A549 (cell line): ENCODE measurements around the gene DNAH8. TPM values are rescaled to one million over a fixed set of nuclear protein-coding genes. Genes with fewer than 3 reads are reported as not detected.

Source experiments
- ATAC-seq, 2 experiments: fragments of 200-7000 bp in 1 of 2; fragments of >200 bp in 1 of 2; cut with Nextera tagmentation in 1 of 2; cut with Tn5 transposase in 1 of 2; 3 replicates each; pipeline versions ENCODE4 v1.8.0 to v1.9.1; 2018 to 2020; ENCODE audit warnings: mild to moderate bottlenecking in 1 of 2, moderate library complexity in 1 of 2
- CTCF ChIA-PET: fragments of 300-600 bp; sonication (Branson Sonifier 250); formaldehyde crosslinking; extraction: SDS; loops from one replicate; lab custom pipeline; 2021; ENCODE audit warnings: antibody characterized with exemption, inconsistent platforms; lab: Yijun Ruan, JAX
- POLR2A ChIA-PET: fragments of 350-600 bp; formaldehyde crosslinking; extraction: SDS; loops from one replicate; lab custom pipeline; 2021; ENCODE audit warnings: antibody characterized with exemption, inconsistent platforms; lab: Yijun Ruan, JAX
- DNase-seq, 2 experiments: peaks; one replicate each; pipeline versions ENCODE4 v3.0.0 to v3.0.0-alpha.2; 2011 to 2016; ENCODE audit warnings: low read depth in 1 of 2, low spot score in 1 of 2
- FAIRE-seq: peaks from 2 replicates; lab custom pipeline; 2011; peaks lifted over from hg19 to GRCh38; lab: Jason Lieb, UNC
- H3K27ac ChIP-seq, 2 experiments: fragments of >200 bp; sonication (Bioruptor Twin); formaldehyde crosslinking; 3 replicates each; pipeline ENCODE4 v1.5.1; 2016 to 2017
- H3K4me1 ChIP-seq: fragments of >200 bp; sonication (Bioruptor Twin); formaldehyde crosslinking; 3 replicates; pipeline ENCODE4 v1.6.1; 2016
- H3K4me2 ChIP-seq: fragments of >200 bp; sonication (Bioruptor Twin); formaldehyde crosslinking; 3 replicates; pipeline ENCODE4 v1.6.1; 2016
- H3K4me3 ChIP-seq: fragments of >200 bp; sonication (Bioruptor Twin); formaldehyde crosslinking; 3 replicates; pipeline ENCODE4 v1.5.1; 2016
- H3K9me3 ChIP-seq: fragments of >200 bp; sonication (Bioruptor Twin); formaldehyde crosslinking; 3 replicates; pipeline ENCODE4 v1.6.1; 2016
- ATOH8 ChIP-seq: fragments of 250-450 bp; sonication (Bioruptor Pico); IDR thresholded peaks from 2 replicates; pipeline ENCODE4 v1.5.0; 2020; ENCODE audit warnings: low read depth, mild to moderate bottlenecking, moderate library complexity
- BCL3 ChIP-seq: fragments of >200 bp; sonication (Bioruptor Twin); formaldehyde crosslinking; IDR thresholded peaks from 3 replicates; pipeline ENCODE4 v1.6.1; 2016
- BHLHE40 ChIP-seq: IDR thresholded peaks from 2 replicates; pipeline ENCODE4 v1.6.1; 2012; ENCODE audit warnings: low read depth, low read length, inconsistent platforms
- CBX8 ChIP-seq: fragments of 200-600 bp; sonication (generic); IDR thresholded peaks from 2 replicates; pipeline ENCODE4 v1.6.1; 2016
- CHD2 ChIP-seq: fragments of 150-350 bp; IDR thresholded peaks from 2 replicates; pipeline ENCODE4 v1.6.1; 2014; ENCODE audit warnings: low read length; ENCODE audit not compliant: partially characterized antibody
- CTCF ChIP-seq: fragments of >200 bp; sonication (Bioruptor Twin); formaldehyde crosslinking; IDR thresholded peaks from 3 replicates; pipeline ENCODE4 v1.5.1; 2016
- EHF ChIP-seq: fragments of 250-450 bp; sonication (Bioruptor Pico); IDR thresholded peaks from 2 replicates; pipeline ENCODE4 v1.5.0; 2020; ENCODE audit warnings: mild to moderate bottlenecking
- ESRRA ChIP-seq: fragments of 150-350 bp; IDR thresholded peaks from 2 replicates; pipeline ENCODE4 v1.6.1; 2014; ENCODE audit warnings: mild to moderate bottlenecking, low read length, borderline replicate concordance
- HOXB5 ChIP-seq: fragments of 250-450 bp; sonication (Bioruptor Pico); IDR thresholded peaks from 2 replicates; pipeline ENCODE4 v1.5.0; 2020; ENCODE audit warnings: mild to moderate bottlenecking, moderate library complexity
- JUNB ChIP-seq: fragments of >200 bp; sonication (Bioruptor Twin); formaldehyde crosslinking; IDR thresholded peaks from 2 replicates; pipeline ENCODE4 v1.6.1; 2016
- KDM5A ChIP-seq: fragments of 200-600 bp; sonication (generic); IDR thresholded peaks from 2 replicates; pipeline ENCODE4 v1.6.1; 2016; ENCODE audit warnings: antibody characterized with exemption, mild to moderate bottlenecking
- MAFK ChIP-seq: fragments of 450-650 bp; IDR thresholded peaks from 2 replicates; pipeline ENCODE4 v1.6.1; 2014; ENCODE audit not compliant: partially characterized antibody
- MYC ChIP-seq: IDR thresholded peaks from 2 replicates; pipeline ENCODE4 v1.6.1; 2012; ENCODE audit warnings: mild to moderate bottlenecking, inconsistent platforms, low read length, improper control_type of control experiment, borderline replicate concordance
- NPAS2 ChIP-seq: fragments of 250-450 bp; sonication (Bioruptor Pico); IDR thresholded peaks from 2 replicates; pipeline ENCODE4 v1.8.0; 2022; ENCODE audit warnings: mild to moderate bottlenecking, moderate library complexity, borderline replicate concordance
- POLR2A ChIP-seq: IDR thresholded peaks from 2 replicates; pipeline ENCODE4 v1.6.1; 2012; ENCODE audit warnings: mild to moderate bottlenecking, low read length
- RAD21 ChIP-seq, 2 experiments: fragments of >200 bp in 1 of 2; sonication (Bioruptor Twin) in 1 of 2; formaldehyde crosslinking in 1 of 2; IDR thresholded peaks in 1 of 2; conservative IDR thresholded peaks in 1 of 2; 2 replicates in 1 of 2; 3 replicates in 1 of 2; pipeline ENCODE4 v1.6.1; 2012 to 2018; ENCODE audit warnings: inconsistent platforms in 1 of 2
- RARB ChIP-seq: fragments of 250-450 bp; sonication (Bioruptor Pico); IDR thresholded peaks from 2 replicates; pipeline ENCODE4 v1.8.0; 2021; ENCODE audit warnings: mild to moderate bottlenecking, moderate library complexity
- RCOR1 ChIP-seq: fragments of 150-350 bp; IDR thresholded peaks from 2 replicates; pipeline ENCODE4 v1.6.1; 2014; ENCODE audit warnings: antibody characterized with exemption, low read length, low read depth
- REST ChIP-seq: fragments of 200-600 bp; sonication (generic); IDR thresholded peaks from 2 replicates; pipeline ENCODE4 v1.6.1; 2016; ENCODE audit warnings: antibody characterized with exemption, mild to moderate bottlenecking, moderate library complexity
- SMC3 ChIP-seq: fragments of >200 bp; sonication (Bioruptor Twin); formaldehyde crosslinking; IDR thresholded peaks from 3 replicates; pipeline ENCODE4 v1.6.1; 2018; ENCODE audit warnings: inconsistent platforms
- TP53 ChIP-seq: fragments of 250-450 bp; sonication (Bioruptor Pico); IDR thresholded peaks from 2 replicates; pipeline ENCODE4 v1.5.0; 2021; ENCODE audit warnings: mild to moderate bottlenecking, moderate library complexity
- ZSCAN20 ChIP-seq: fragments of 250-450 bp; sonication (Bioruptor Pico); IDR thresholded peaks from 2 replicates; pipeline ENCODE4 v1.8.0; 2022; ENCODE audit warnings: mild to moderate bottlenecking, moderate library complexity
- WGBS: methylation state at CpG from one replicate; pipeline ENCODE4 v1.1.6; 2017; ENCODE audit errors: missing lambda C conversion rate; 5-methylcytosine and 5-hydroxymethylcytosine counted together
- polyA plus RNA-seq, 4 experiments: library from polyadenylated mRNA; depleted of rRNA in 3 of 4; stranded (reverse); fragments of >200 nt; fragmentation: RNase III in 1 of 4; extraction: RNeasy Plus Mini Kit Qiagen cat#74134 plus additional on column Dnase treatment in 1 of 4; gene quantifications; 2 replicates in 3 of 4; 3 replicates in 1 of 4; pipeline ENCODE4 v1.2.3, GENCODE V29; 2011 to 2017
- TF ChIP-seq, protein P1 (sequence below): fragments of 250-450 bp; sonication (Bioruptor Pico); IDR thresholded peaks from 2 replicates; pipeline ENCODE4 v1.5.0; 2021; ENCODE audit warnings: mild to moderate bottlenecking, moderate library complexity, borderline replicate concordance
- TF ChIP-seq, protein P2 (sequence below): fragments of >200 bp; sonication (Bioruptor Twin); formaldehyde crosslinking; IDR thresholded peaks from 2 replicates; pipeline ENCODE4 v1.6.1; 2016

The DNAH8 gene
- polyA plus RNA-seq, 2 of the 4 experiments (the other 2 are of a cell fraction) = not detected

- WGBS = 10% methylated on average over 5 of the region's 5 CpGs
- ChIA-PET CTCF (no interaction called here), POLR2A (interaction anchor here (1.0 kb wide), 1 partner anchor 72 kb away, joined by 3 read pairs; no protein-coding TSS in a partner anchor)
- H3K27ac ChIP-seq = no peak overlapping the region
- ATAC-seq (no peak), DNase-seq (no peak), FAIRE-seq (no peak)
- H3K4me2 ChIP-seq = no peak overlapping the region
- H3K4me1 ChIP-seq = no peaks in the 10 kb centered on the region
- no peaks in the 10 kb centered on the region for H3K9me3 ChIP-seq
- TF ChIP-seq, protein P1, sequence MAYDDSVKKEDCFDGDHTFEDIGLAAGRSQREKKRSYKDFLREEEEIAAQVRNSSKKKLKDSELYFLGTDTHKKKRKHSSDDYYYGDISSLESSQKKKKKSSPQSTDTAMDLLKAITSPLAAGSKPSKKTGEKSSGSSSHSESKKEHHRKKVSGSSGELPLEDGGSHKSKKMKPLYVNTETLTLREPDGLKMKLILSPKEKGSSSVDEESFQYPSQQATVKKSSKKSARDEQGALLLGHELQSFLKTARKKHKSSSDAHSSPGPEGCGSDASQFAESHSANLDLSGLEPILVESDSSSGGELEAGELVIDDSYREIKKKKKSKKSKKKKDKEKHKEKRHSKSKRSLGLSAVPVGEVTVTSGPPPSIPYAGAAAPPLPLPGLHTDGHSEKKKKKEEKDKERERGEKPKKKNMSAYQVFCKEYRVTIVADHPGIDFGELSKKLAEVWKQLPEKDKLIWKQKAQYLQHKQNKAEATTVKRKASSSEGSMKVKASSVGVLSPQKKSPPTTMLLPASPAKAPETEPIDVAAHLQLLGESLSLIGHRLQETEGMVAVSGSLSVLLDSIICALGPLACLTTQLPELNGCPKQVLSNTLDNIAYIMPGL (CRISPR knock-in tag) = no peak
- TF ChIP-seq CTCF (no peak), MAFK (no peak), NPAS2 (CRISPR knock-in tag) (no peak), SMC3 (no peak), BHLHE40 (no peak), EHF (CRISPR knock-in tag) (no peak), POLR2A (no peak), CHD2 (no peak), KDM5A (no peak), ESRRA (no peak), ZSCAN20 (no peak), ATOH8 (no peak), HOXB5 (no peak)
- TF ChIP-seq, protein P2, sequence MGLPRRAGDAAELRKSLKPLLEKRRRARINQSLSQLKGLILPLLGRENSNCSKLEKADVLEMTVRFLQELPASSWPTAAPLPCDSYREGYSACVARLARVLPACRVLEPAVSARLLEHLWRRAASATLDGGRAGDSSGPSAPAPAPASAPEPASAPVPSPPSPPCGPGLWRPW = no peak
- TF ChIP-seq, all 56 proteins: peak for 0
- no peak overlapping the region for H3K4me3 ChIP-seq
These were observed 60.0 kb downstream of the DNAH8 start for GRCh38 chr6:38774929-38775707.

DNA sequence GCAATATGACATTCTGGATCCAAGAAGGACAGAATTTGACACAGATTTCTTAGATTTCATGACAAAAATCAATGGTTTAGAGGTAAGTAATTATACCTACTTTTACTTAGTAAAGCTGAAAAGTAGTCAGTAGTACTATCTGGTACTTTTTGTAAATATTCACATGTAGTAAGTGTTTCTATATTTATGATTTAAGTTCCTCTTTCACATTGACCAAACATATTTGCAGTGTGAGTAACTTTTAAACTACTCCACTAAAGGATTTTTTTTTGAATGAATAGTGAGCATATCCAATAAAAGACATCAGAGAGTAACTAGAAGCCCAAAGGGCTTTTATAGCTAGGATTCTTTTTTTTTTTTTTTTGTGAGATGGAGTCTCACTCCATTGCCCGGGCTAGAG lies 60.8 kb downstream of the DNAH8 start:
- Histone ChIP-seq H3K9me3 (no peaks in the 10 kb centered on the region), H3K4me2 (no peak overlapping the region), H3K4me3 (no peak overlapping the region), H3K4me1 (no peaks in the 10 kb centered on the region), H3K27ac (no peak overlapping the region)
- ATAC-seq (no peak), FAIRE-seq (no peak), DNase-seq (no peak)
- WGBS = 22% methylated on average over 1 of the region's 1 CpG
- no peak for TF ChIP-seq TP53 (CRISPR knock-in tag)
- TF ChIP-seq KDM5A = no peak
- TF ChIP-seq JUNB = no peak
- TF ChIP-seq RCOR1 = no peak
- TF ChIP-seq, protein P2 = no peak
- CTCF ChIA-PET = no interaction called here
- POLR2A ChIA-PET = interaction anchor here (1.0 kb wide), 1 partner anchor 72 kb away, joined by 3 read pairs; no protein-coding TSS in a partner anchor

DNA sequence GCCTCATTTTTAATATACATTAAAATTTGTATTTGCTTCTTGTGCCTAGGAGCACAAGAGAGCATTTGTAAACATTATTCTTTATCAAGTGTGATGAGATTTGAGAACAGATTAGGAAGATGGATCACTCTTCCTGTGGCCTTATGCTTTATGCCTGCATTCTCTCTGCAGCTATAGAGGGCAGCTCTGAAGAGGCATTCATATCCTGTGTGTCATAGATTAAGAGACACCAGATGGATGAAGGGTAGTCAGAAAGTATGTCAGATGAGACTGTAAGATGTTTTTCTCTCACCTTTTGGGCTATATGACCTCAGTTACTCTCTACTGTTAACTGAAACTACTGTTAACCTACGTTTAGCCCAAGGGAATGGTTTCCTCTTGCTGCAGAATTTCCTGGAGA lies 61.4 kb downstream of the DNAH8 start:
- H3K9me3 ChIP-seq = no peaks in the 10 kb centered on the region
- ATAC-seq = no peak
- no peak overlapping the region for H3K4me3 ChIP-seq
- H3K27ac ChIP-seq = no peak overlapping the region
- no peaks in the 10 kb centered on the region for H3K4me1 ChIP-seq
- FAIRE-seq = no peak
- CTCF ChIA-PET = no interaction called here
- POLR2A ChIA-PET = no interaction called here
- WGBS = 0% methylated on average over 1 of the region's 1 CpG
- no peak overlapping the region for H3K4me2 ChIP-seq
- DNase-seq = no peak
- no peak for TF ChIP-seq CBX8
- TF ChIP-seq RARB (CRISPR knock-in tag) = no peak
- TF ChIP-seq BHLHE40 = no peak
- TF ChIP-seq MYC = no peak
- no peak for TF ChIP-seq BCL3
- TF ChIP-seq RAD21 (conservative IDR thresholded peaks at IDR 0.05 in 1 of 2, IDR thresholded peaks at IDR 0.05 in 1 of 2) = no peak
- TF ChIP-seq REST = no peak
